SU-DHL-6 (cell line): ENCODE measurements around the gene NME3.

Experiments used
- H2AFZ ChIP-seq: fragments of 200-600 bp; sonication (generic); 2 replicates; pipeline ENCODE4 v1.6.1; 2014; ENCODE audit warnings: low read depth, mild to moderate bottlenecking, moderate library complexity, mixed read lengths, antibody characterized with exemption, low read length; ENCODE audit not compliant: severe bottlenecking
- H3F3A ChIP-seq: fragments of 200-600 bp; shearing (Covaris generic); 2 replicates; pipeline ENCODE4 v1.6.0; 2016; ENCODE audit warnings: antibody characterized with exemption, mild to moderate bottlenecking; ENCODE audit not compliant: insufficient read depth
- H3K27ac ChIP-seq: fragments of 200-600 bp; sonication (generic); 2 replicates; pipeline ENCODE4 v1.5.1; 2016; ENCODE audit warnings: low read depth, mild to moderate bottlenecking, low read length, moderate library complexity, mixed read lengths
- H3K27me3 ChIP-seq: fragments of 200-600 bp; sonication (generic), shearing (Covaris generic); 2 replicates; pipeline ENCODE4 v1.6.0; 2014; ENCODE audit warnings: mild to moderate bottlenecking, low read length
- H3K36me3 ChIP-seq: fragments of 200-600 bp; sonication (generic); 2 replicates; pipeline ENCODE4 v1.6.1; 2014; ENCODE audit warnings: mild to moderate bottlenecking, low read length, mixed read lengths
- H3K4me2 ChIP-seq: fragments of 300-600, 200-600 bp; shearing (Covaris generic), sonication (generic); 2 replicates; pipeline ENCODE4 v1.6.0; 2014; ENCODE audit warnings: low read length, low read depth, mild to moderate bottlenecking; ENCODE audit not compliant: poor library complexity, severe bottlenecking
- H3K4me3 ChIP-seq: fragments of 200-600 bp; sonication (generic); 2 replicates; pipeline ENCODE4 v1.5.1; 2014; ENCODE audit warnings: antibody characterized with exemption, low read length, mild to moderate bottlenecking, mixed read lengths; ENCODE audit not compliant: insufficient read depth, poor library complexity, severe bottlenecking
- H3K79me2 ChIP-seq: fragments of 200-600 bp; sonication (generic); 2 replicates; pipeline ENCODE4 v1.6.1; 2014; ENCODE audit warnings: mild to moderate bottlenecking, low read length, moderate library complexity; ENCODE audit not compliant: insufficient read depth
- H3K9ac ChIP-seq: fragments of 200-600 bp; sonication (generic); 2 replicates; pipeline ENCODE4 v1.7.0; 2014; ENCODE audit warnings: mild to moderate bottlenecking, low read length
- H3K9me2 ChIP-seq: fragments of 200-600 bp; sonication (generic); replicated peaks from 2 replicates; pipeline ENCODE4 v1.6.1; 2014; ENCODE audit warnings: low read length; ENCODE audit not compliant: insufficient read depth
- H3K9me3 ChIP-seq: fragments of 200-600 bp; sonication (generic); 2 replicates; pipeline ENCODE4 v1.6.1; 2014; ENCODE audit warnings: low read length, mixed read lengths; ENCODE audit not compliant: insufficient read depth
- H4K20me1 ChIP-seq: fragments of 200-600 bp; sonication (generic); 2 replicates; pipeline ENCODE4 v1.6.1; 2014; ENCODE audit warnings: low read depth, mild to moderate bottlenecking, antibody characterized with exemption, low read length, moderate library complexity, mixed read lengths
- EZH2phosphoT487 ChIP-seq: fragments of 200-600 bp; sonication (generic), shearing (Covaris generic); conservative IDR thresholded peaks from 2 replicates; pipeline ENCODE4 v1.6.1; 2018; ENCODE audit warnings: mild to moderate bottlenecking, antibody characterized with exemption, low read length, moderate library complexity, mixed read lengths
- TF ChIP-seq, protein P1 (sequence below): fragments of 200-600 bp; sonication (generic); IDR thresholded peaks from one replicate; pipeline ENCODE4 v1.5.1; 2017; ENCODE audit warnings: antibody characterized with exemption, mild to moderate bottlenecking, low read length, moderate library complexity; ENCODE audit not compliant: insufficient read depth, poor library complexity, severe bottlenecking

NME3 gene

DNA sequence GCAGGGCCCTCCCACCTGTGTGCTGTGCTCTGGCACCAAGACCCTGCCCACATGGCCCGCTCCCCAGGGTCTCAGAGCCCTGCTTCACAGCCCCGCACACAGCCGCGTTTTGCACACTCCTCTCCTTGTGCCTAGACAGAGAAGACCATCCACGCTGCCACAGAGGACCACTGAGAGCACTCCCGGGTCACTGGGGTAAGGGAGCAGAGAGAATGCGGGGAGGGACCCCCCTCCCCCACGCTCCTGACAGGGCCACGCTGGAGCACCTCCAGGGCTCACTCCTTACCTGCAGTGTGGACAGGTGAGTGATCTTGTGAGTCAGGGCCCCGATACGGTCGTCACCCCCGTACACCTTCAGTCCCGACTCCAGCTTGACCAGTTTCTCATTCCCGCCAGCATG, 48.3 kb upstream of the NME3 start:
- H2AFZ ChIP-seq: no peak overlapping the region
- H3K27ac ChIP-seq: no peak overlapping the region
- no peak overlapping the region for H3K4me3 ChIP-seq
- H4K20me1 ChIP-seq: no peaks in the 10 kb centered on the region
- no peaks in the 10 kb centered on the region for H3K36me3 ChIP-seq
- no peaks in the 10 kb centered on the region for H3K79me2 ChIP-seq
- no peaks in the 10 kb centered on the region for H3K27me3 ChIP-seq
- no peaks in the 10 kb centered on the region for H3K9me2 ChIP-seq
- TF ChIP-seq, protein P1, sequence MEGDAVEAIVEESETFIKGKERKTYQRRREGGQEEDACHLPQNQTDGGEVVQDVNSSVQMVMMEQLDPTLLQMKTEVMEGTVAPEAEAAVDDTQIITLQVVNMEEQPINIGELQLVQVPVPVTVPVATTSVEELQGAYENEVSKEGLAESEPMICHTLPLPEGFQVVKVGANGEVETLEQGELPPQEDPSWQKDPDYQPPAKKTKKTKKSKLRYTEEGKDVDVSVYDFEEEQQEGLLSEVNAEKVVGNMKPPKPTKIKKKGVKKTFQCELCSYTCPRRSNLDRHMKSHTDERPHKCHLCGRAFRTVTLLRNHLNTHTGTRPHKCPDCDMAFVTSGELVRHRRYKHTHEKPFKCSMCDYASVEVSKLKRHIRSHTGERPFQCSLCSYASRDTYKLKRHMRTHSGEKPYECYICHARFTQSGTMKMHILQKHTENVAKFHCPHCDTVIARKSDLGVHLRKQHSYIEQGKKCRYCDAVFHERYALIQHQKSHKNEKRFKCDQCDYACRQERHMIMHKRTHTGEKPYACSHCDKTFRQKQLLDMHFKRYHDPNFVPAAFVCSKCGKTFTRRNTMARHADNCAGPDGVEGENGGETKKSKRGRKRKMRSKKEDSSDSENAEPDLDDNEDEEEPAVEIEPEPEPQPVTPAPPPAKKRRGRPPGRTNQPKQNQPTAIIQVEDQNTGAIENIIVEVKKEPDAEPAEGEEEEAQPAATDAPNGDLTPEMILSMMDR: no peak
- H3K9ac ChIP-seq: no peak overlapping the region
- H3K4me2 ChIP-seq: no peak overlapping the region
- H3K9me3 ChIP-seq: no peaks in the 10 kb centered on the region
- no peaks in the 10 kb centered on the region for H3F3A ChIP-seq

DNA sequence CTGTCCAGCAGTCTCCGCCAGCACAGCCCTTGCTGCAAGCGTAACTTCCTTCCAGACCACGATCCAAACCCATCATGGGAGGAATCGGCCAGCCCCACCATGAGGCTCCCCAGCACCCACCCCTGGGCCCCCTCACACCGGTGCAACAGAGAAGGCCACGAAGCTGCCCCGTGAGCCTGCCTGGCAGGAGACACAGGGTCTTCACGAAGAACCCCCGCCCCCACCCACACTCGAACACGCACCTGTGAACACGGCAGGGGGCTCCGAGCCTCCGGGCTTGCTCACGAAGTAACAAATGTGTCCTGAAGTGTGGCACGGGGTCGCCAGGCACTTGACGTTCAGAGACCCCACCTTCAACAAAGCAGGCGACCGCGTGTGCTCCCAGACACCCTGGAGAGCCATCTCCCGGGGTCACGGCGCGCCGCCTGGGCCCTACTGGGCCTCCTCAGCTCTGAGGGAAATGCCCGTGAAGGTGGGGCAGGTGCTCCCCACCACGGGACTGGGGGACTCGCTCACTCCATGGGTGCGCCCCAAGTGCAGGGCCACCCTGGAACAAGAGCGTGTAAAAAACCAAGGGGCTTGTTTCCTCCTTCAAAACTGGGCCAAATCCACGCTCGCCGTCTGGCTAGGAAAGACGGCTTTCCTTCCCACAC, 47.7 kb upstream of the NME3 start:
- Histone ChIP-seq H3K36me3 (no peaks in the 10 kb centered on the region), H3K9ac (no peak overlapping the region), H3K9me3 (no peaks in the 10 kb centered on the region), H2AFZ (no peak overlapping the region), H3K4me3 (no peak overlapping the region), H3K4me2 (no peak overlapping the region), H3K9me2 (no peaks in the 10 kb centered on the region), H3K27ac (no peak overlapping the region), H3K27me3 (no peaks in the 10 kb centered on the region), H3K79me2 (no peaks in the 10 kb centered on the region), H4K20me1 (no peaks in the 10 kb centered on the region), H3F3A (no peaks in the 10 kb centered on the region)
- TF ChIP-seq, protein P1: no peak
- TF ChIP-seq EZH2phosphoT487: no peak

DNA sequence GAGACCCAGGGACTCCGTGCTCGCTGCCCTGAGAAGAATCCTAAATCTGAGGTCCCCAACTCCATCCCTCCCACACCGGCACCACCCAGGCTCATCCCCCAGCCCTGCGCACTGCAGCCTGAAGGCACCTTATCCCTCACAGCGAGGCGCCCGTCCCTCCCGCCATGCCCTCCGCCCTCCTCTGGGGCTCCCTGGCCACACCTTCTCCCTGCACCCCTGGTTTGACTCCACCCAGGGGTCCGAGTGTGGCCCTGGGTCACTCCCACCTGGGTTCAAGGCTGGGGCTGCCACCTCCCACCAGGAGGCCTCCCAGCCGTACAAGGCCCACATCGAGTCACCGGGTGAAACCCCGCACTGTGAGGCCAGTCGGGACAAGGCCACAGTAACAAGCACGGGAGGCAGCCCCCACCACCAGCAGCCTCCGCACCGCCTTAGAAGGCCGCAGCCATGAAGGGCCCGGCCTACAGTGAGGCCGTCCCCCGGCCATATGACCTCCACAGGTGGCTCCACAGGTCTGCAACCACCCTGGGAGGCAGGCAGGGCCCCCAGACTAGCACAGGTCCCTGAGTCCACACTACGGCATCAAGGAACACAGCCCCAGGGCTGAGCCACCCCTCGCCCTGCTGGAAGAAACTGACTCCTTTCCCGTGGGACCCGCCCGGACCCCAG, 47.0 kb upstream of the NME3 start:
- H3F3A ChIP-seq: no peaks in the 10 kb centered on the region
- no peaks in the 10 kb centered on the region for H3K79me2 ChIP-seq
- no peak overlapping the region for H3K4me2 ChIP-seq
- no peaks in the 10 kb centered on the region for H3K9me3 ChIP-seq
- H2AFZ ChIP-seq: no peak overlapping the region
- no peak overlapping the region for H3K9ac ChIP-seq
- H3K4me3 ChIP-seq: no peak overlapping the region
- no peaks in the 10 kb centered on the region for H3K9me2 ChIP-seq
- H3K27ac ChIP-seq: no peak overlapping the region
- no peaks in the 10 kb centered on the region for H3K36me3 ChIP-seq
- H3K27me3 ChIP-seq: no peaks in the 10 kb centered on the region
- no peaks in the 10 kb centered on the region for H4K20me1 ChIP-seq
- no peak for TF ChIP-seq EZH2phosphoT487
- TF ChIP-seq, protein P1: no peak
